Astrocyte (in vitro differentiated cells and primary cell): Measurements from ENCODE around the gene ZNF14. TPM values are rescaled to one million over a fixed set of nuclear protein-coding genes. Genes with fewer than 3 reads are reported as not detected.

Experiments
- DNase-seq: peaks from one replicate; pipeline ENCODE4 v3.0.0-alpha.2; 2010; ENCODE audit warnings: low read depth
- FAIRE-seq: peaks from 2 replicates; lab custom pipeline; 2011; peaks lifted over from hg19 to GRCh38; lab: Jason Lieb, UNC
- H2AFZ ChIP-seq: 2 replicates; pipeline ENCODE4 v1.6.0; 2012; ENCODE audit warnings: low read depth, low read length, inconsistent platforms
- H3K27ac ChIP-seq: 2 replicates; pipeline ENCODE4 v1.5.1; 2011; ENCODE audit warnings: low read depth, low read length, inconsistent platforms
- H3K27me3 ChIP-seq: 2 replicates; pipeline ENCODE4 v1.6.0; 2011; ENCODE audit warnings: low read length, inconsistent platforms; ENCODE audit not compliant: insufficient read depth
- H3K36me3 ChIP-seq: 2 replicates; pipeline ENCODE4 v1.5.1; 2011; ENCODE audit warnings: low read length, inconsistent platforms; ENCODE audit not compliant: insufficient read depth
- H3K4me1 ChIP-seq: 2 replicates; pipeline ENCODE4 v1.5.1; 2011; ENCODE audit warnings: low read length, inconsistent platforms; ENCODE audit not compliant: insufficient read depth
- H3K4me2 ChIP-seq: 2 replicates; pipeline ENCODE4 v1.6.0; 2012; ENCODE audit warnings: low read length, inconsistent platforms
- H3K4me3 ChIP-seq: 2 replicates; pipeline ENCODE4 v1.5.1; 2011; ENCODE audit warnings: low read depth, mild to moderate bottlenecking, low read length, inconsistent platforms; ENCODE audit not compliant: insufficient read depth
- H3K79me2 ChIP-seq: 2 replicates; pipeline ENCODE4 v1.6.0; 2012; ENCODE audit warnings: mild to moderate bottlenecking, low read length, inconsistent platforms; ENCODE audit not compliant: insufficient read depth
- H3K9ac ChIP-seq: 2 replicates; pipeline ENCODE4 v1.6.0; 2012; ENCODE audit warnings: mild to moderate bottlenecking, low read length, inconsistent platforms
- H3K9me3 ChIP-seq: 2 replicates; pipeline ENCODE4 v1.5.1; 2012; ENCODE audit warnings: low read depth, mild to moderate bottlenecking, low read length, inconsistent platforms; ENCODE audit not compliant: insufficient read depth
- H4K20me1 ChIP-seq: 2 replicates; pipeline ENCODE4 v1.6.0; 2012; ENCODE audit warnings: low read length, inconsistent platforms; ENCODE audit not compliant: insufficient read depth
- H3K27ac Mint-ChIP-seq: one replicate; pipeline ENCODE4 v1.8.0; 2021; ENCODE audit warnings: mild to moderate bottlenecking, mixed read lengths; ENCODE audit not compliant: unreplicated experiment
- H3K27me3 Mint-ChIP-seq: one replicate; pipeline ENCODE4 v1.8.0; 2021; ENCODE audit warnings: low read depth, mixed read lengths; ENCODE audit not compliant: unreplicated experiment
- H3K36me3 Mint-ChIP-seq: one replicate; pipeline ENCODE4 v1.8.0; 2021; ENCODE audit warnings: low read depth, mixed read lengths; ENCODE audit not compliant: unreplicated experiment
- H3K4me1 Mint-ChIP-seq: one replicate; pipeline ENCODE4 v1.8.0; 2021; ENCODE audit warnings: low read depth, mixed read lengths; ENCODE audit not compliant: unreplicated experiment
- H3K4me3 Mint-ChIP-seq: one replicate; pipeline ENCODE4 v1.8.0; 2021; ENCODE audit warnings: mild to moderate bottlenecking, moderate library complexity, mixed read lengths; ENCODE audit not compliant: unreplicated experiment
- H3K9me3 Mint-ChIP-seq: one replicate; pipeline ENCODE4 v1.8.0; 2021; ENCODE audit warnings: mild to moderate bottlenecking, mixed read lengths; ENCODE audit not compliant: unreplicated experiment
- EZH2 ChIP-seq: IDR thresholded peaks from 2 replicates; pipeline ENCODE4 v1.6.1; 2012; ENCODE audit warnings: mild to moderate bottlenecking, low read length, inconsistent platforms; ENCODE audit not compliant: insufficient read depth
- total RNA-seq: library from RNA; stranded (reverse); gene quantifications from 2 replicates; pipeline ENCODE4 v1.2.1, GENCODE V29; 2021
- TF ChIP-seq, protein P1 (sequence below): IDR thresholded peaks from 2 replicates; pipeline ENCODE4 v1.5.1; 2011; ENCODE audit warnings: low read depth, mild to moderate bottlenecking, inconsistent platforms, low read length, moderate library complexity; ENCODE audit not compliant: insufficient read depth

ZNF14 gene
- total RNA-seq, 1 donor from 2014 or later: 4.4 TPM

DNA sequence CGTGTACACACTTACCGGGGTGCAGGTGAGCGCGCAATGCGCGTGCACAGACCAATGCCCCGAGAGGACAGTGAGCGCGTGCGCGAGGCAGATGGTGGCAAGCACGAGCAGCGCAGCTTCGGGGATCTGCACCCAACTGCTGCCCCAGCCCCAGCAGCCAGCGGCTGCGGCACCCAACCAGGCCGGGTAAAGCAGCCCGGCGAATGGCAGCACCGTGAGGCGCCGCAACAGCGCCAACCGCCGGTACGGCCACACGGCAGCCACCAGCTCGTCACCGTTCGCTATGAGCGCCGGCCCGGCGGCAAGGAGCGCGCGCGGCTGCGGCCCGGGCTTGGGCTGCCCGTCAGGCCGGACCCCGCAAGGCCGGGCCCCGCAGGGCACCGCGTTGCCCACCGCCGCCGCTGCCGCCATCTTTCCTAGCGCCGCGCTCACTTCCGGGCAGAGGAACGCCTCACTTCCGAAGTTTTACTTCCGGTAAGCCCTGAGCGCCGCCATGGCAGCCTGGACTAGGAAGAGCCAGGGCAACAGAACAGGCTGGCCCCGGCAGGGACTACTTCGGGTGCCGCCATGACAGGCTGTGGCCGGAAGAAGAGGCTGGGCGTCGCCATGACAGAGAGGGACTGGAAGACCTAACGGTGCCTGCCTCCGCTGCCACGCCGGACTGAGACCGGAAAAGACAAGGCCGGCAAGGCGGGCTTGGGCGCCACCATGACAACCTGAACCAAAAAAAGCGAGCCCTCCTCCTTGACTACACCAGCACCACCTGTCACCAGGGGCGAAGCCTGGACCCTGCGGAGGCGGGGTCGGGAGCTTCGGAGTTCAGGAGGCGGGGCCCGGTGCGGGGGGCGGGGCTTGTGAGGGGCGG, 69.4 kb downstream of the ZNF14 start, which contains the start of gene ATP13A1:
Gene ATP13A1, minus strand, starts transcription at position 421 of the 865 bp plus-strand sequence. Its CDS starts 10 bp downstream, at position 411.
- peaks cover 31% of the 10 kb centered on the region for H4K20me1 ChIP-seq
- FAIRE-seq: peak; percentile 13

GRCh38 chr19:19662871-19663255, 70.0 kb downstream of the ZNF14 start:
- peaks cover 7% of the 10 kb centered on the region for H3K36me3 ChIP-seq
- no peaks in the 10 kb centered on the region for H3K9me3 ChIP-seq
- Mint-ChIP-seq H3K36me3 (no peaks in the 10 kb centered on the region), H3K9me3 (no peaks in the 10 kb centered on the region), H3K27ac (peak overlapping the region; percentile 73), H3K27me3 (no peaks in the 10 kb centered on the region), H3K4me1 (peaks cover 7% of the 10 kb centered on the region), H3K4me3 (peak overlapping the region; percentile 94)
- peaks cover 44% of the 10 kb centered on the region for H3K79me2 ChIP-seq
- peaks cover 31% of the 10 kb centered on the region for H4K20me1 ChIP-seq
- DNase-seq (no peak), FAIRE-seq (no peak)
- H3K4me2 ChIP-seq: peak overlapping the region; percentile 95
- H3K4me3 ChIP-seq: peak overlapping the region; percentile 94
- no peaks in the 10 kb centered on the region for H3K27me3 ChIP-seq
- peak overlapping the region; percentile 91 for H3K27ac ChIP-seq
- H2AFZ ChIP-seq: peak overlapping the region; percentile 99
- peaks cover 16% of the 10 kb centered on the region for H3K4me1 ChIP-seq
- H3K9ac ChIP-seq: peak overlapping the region; percentile 93
- no peak for TF ChIP-seq EZH2

More for the DNA sequence above, 69.4 kb downstream of the ZNF14 start, which contains the start of gene ATP13A1:
- Histone ChIP-seq H3K9me3 (no peaks in the 10 kb centered on the region), H3K27ac (peak within 1 kb of the TSS; percentile 91), H2AFZ (peak within 1 kb of the TSS; percentile 99), H3K27me3 (no peaks in the 10 kb centered on the region), H3K36me3 (peaks cover 1% of the 10 kb centered on the region), H3K4me2 (peak within 1 kb of the TSS; percentile 95), H3K79me2 (peaks cover 43% of the 10 kb centered on the region), H3K4me3 (peak within 1 kb of the TSS; percentile 94), H3K9ac (peak within 1 kb of the TSS; percentile 93), H3K4me1 (peaks cover 21% of the 10 kb centered on the region)
- Mint-ChIP-seq H3K27ac (peak within 1 kb of the TSS; percentile 96), H3K4me3 (peak within 1 kb of the TSS; percentile 94), H3K36me3 (no peaks in the 10 kb centered on the region), H3K27me3 (no peaks in the 10 kb centered on the region), H3K9me3 (no peaks in the 10 kb centered on the region), H3K4me1 (peaks cover 10% of the 10 kb centered on the region)
- TF ChIP-seq EZH2: no peak
- TF ChIP-seq, protein P1, sequence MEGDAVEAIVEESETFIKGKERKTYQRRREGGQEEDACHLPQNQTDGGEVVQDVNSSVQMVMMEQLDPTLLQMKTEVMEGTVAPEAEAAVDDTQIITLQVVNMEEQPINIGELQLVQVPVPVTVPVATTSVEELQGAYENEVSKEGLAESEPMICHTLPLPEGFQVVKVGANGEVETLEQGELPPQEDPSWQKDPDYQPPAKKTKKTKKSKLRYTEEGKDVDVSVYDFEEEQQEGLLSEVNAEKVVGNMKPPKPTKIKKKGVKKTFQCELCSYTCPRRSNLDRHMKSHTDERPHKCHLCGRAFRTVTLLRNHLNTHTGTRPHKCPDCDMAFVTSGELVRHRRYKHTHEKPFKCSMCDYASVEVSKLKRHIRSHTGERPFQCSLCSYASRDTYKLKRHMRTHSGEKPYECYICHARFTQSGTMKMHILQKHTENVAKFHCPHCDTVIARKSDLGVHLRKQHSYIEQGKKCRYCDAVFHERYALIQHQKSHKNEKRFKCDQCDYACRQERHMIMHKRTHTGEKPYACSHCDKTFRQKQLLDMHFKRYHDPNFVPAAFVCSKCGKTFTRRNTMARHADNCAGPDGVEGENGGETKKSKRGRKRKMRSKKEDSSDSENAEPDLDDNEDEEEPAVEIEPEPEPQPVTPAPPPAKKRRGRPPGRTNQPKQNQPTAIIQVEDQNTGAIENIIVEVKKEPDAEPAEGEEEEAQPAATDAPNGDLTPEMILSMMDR: no peak
- peak; percentile 97 for DNase-seq

GRCh38 chr19:19662344-19662743, 70.6 kb downstream of the ZNF14 start:
- TF ChIP-seq, protein P1: no peak
- TF ChIP-seq EZH2: no peak
- Histone ChIP-seq H3K4me2 (peak overlapping the region; percentile 95), H3K9ac (peak overlapping the region; percentile 93), H3K4me3 (peak overlapping the region; percentile 94), H4K20me1 (peaks cover 35% of the 10 kb centered on the region), H3K79me2 (peaks cover 44% of the 10 kb centered on the region), H3K4me1 (peaks cover 16% of the 10 kb centered on the region), H3K27me3 (no peaks in the 10 kb centered on the region), H3K27ac (no peak overlapping the region), H3K36me3 (peaks cover 9% of the 10 kb centered on the region), H3K9me3 (no peaks in the 10 kb centered on the region), H2AFZ (no peak overlapping the region)
- Mint-ChIP-seq H3K36me3 (no peaks in the 10 kb centered on the region), H3K27me3 (no peaks in the 10 kb centered on the region), H3K4me3 (peak overlapping the region; percentile 94), H3K27ac (peak overlapping the region; percentile 73), H3K9me3 (no peaks in the 10 kb centered on the region), H3K4me1 (peaks cover 7% of the 10 kb centered on the region)
- DNase-seq (no peak), FAIRE-seq (no peak)
